22Rv1 (cell line): Measurements from ENCODE around the gene GALC.

Source experiments
- ZFX ChIP-seq: fragments of 450-650 bp; IDR thresholded peaks from 2 replicates; pipeline ENCODE4 v1.6.1; 2017; ENCODE audit warnings: antibody characterized with exemption, borderline replicate concordance
- TF ChIP-seq, protein P1 (sequence below): fragments of 450-650 bp; IDR thresholded peaks from 2 replicates; pipeline ENCODE4 v1.5.1; 2017; ENCODE audit warnings: mild to moderate bottlenecking

- TF ChIP-seq, protein P1, sequence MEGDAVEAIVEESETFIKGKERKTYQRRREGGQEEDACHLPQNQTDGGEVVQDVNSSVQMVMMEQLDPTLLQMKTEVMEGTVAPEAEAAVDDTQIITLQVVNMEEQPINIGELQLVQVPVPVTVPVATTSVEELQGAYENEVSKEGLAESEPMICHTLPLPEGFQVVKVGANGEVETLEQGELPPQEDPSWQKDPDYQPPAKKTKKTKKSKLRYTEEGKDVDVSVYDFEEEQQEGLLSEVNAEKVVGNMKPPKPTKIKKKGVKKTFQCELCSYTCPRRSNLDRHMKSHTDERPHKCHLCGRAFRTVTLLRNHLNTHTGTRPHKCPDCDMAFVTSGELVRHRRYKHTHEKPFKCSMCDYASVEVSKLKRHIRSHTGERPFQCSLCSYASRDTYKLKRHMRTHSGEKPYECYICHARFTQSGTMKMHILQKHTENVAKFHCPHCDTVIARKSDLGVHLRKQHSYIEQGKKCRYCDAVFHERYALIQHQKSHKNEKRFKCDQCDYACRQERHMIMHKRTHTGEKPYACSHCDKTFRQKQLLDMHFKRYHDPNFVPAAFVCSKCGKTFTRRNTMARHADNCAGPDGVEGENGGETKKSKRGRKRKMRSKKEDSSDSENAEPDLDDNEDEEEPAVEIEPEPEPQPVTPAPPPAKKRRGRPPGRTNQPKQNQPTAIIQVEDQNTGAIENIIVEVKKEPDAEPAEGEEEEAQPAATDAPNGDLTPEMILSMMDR = no peak
- TF ChIP-seq ZFX = no peak
Observed at GRCh38 chr14:88009486-88009885, 16.5 kb upstream of the GALC start.
